ENCODE results near the gene MED16. TPM values are rescaled to one million over a fixed set of nuclear protein-coding genes. Genes with fewer than 3 reads are reported as not detected.

Gene MED16
- total RNA-seq, 2 experiments from 2014 or later, result 42.8 to 46.8 TPM

DNA sequence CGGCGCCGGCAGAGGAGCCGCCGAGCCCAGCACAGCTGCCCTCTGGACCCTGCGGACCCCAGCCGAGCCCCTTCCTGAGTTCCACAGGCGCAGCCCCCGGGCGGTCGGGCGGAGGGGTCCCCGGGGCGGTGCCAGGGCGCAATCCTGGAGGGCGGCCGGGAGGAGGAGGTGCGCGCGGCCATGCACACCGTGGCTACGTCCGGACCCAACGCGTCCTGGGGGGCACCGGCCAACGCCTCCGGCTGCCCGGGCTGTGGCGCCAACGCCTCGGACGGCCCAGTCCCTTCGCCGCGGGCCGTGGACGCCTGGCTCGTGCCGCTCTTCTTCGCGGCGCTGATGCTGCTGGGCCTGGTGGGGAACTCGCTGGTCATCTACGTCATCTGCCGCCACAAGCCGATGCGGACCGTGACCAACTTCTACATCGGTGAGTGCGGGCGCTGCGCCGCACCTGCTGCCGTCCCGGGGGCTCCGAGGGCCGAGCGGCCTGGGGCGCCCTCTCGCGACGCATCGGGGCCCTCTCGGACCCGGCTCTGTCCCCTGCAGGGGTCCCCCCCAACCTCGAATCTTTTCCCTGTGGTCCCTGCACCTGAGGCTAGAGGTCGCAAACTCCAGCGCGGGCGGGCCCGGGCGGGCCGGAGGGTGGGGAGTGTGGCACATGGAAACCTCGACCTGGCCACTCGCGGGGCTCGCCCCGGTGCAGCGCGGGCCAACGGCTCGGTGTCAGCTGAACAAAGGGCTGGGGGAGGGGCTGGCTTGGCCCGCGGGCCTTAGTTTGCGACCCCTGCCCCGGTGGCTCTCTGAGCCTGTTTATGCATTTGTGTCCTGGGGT lies 24.6 kb upstream of the MED16 start, which contains the start of gene KISS1R:
TSS of gene KISS1R (plus strand) at position 11 of the 829 bp plus-strand sequence. CDS start at position 181, 170 bp downstream.
- ChIA-PET POLR2A (interaction anchor here (0.6 to 2.2 kb wide), 2 partner anchors 67 to 103 kb away, joined by 3 to 7 read pairs; partner anchors contain the start of gene WDR18), CTCF (interaction anchor here (0.7 to 8.3 kb wide), 3 partner anchors 54 to 65 kb away, joined by 3 to 101 read pairs (median 20); partner anchors contain the start of gene WDR18)

DNA sequence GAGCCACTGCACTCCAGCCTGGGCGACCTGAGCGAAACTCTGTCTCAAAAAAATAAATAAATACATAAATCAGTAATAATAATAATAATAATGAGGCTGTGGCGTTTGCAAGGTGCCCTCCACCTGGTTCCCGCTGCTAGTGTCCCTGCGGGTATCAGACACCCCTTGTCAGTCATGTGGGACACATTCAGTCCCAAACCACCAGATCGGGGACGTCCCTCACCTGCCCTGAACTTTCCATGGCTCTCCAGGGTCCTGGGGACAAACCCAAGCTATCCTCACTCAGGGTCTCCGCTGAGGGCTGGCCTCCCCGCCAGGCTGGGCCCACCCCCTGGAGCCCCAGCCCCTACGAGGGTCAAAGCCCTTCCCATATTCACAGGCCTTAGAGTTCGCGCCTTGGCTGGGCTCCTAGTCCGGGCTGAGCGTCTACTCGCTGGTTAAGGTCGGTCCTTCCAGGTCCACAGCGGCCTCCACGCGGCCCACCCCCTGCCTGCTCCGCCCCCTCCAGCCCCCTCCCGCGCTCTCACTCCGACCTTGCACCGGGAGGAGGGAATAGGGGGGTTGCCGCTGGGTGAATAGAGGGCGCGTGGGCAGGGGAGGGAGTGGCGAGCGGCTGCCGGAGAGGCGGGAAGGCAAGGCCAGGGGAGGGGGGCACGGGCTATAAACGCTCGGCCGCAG lies 23.8 kb upstream of the MED16 start:
- ChIA-PET CTCF (interaction anchor here (1.0 kb wide), 1 partner anchor 54 kb away, joined by 3 read pairs; no protein-coding TSS in a partner anchor), POLR2A (no interaction called here)

- ChIA-PET CTCF (no interaction called here), POLR2A (interaction anchor here (0.7 kb wide), 2 partner anchors 114 to 182 kb away, joined by 3 to 5 read pairs; no protein-coding TSS in a partner anchor)
Observed at GRCh38 chr19:913080-913748, 20.2 kb upstream of the MED16 start, which contains the start of gene R3HDM4. Gene R3HDM4, minus strand, starts transcription at chr19:913219. Its CDS starts 62 bp downstream, at chr19:913157.

- CTCF ChIA-PET, result no interaction called here
- POLR2A ChIA-PET, result no interaction called here
Observed at GRCh38 chr19:912181-913079, 19.4 kb upstream of the MED16 start.

DNA sequence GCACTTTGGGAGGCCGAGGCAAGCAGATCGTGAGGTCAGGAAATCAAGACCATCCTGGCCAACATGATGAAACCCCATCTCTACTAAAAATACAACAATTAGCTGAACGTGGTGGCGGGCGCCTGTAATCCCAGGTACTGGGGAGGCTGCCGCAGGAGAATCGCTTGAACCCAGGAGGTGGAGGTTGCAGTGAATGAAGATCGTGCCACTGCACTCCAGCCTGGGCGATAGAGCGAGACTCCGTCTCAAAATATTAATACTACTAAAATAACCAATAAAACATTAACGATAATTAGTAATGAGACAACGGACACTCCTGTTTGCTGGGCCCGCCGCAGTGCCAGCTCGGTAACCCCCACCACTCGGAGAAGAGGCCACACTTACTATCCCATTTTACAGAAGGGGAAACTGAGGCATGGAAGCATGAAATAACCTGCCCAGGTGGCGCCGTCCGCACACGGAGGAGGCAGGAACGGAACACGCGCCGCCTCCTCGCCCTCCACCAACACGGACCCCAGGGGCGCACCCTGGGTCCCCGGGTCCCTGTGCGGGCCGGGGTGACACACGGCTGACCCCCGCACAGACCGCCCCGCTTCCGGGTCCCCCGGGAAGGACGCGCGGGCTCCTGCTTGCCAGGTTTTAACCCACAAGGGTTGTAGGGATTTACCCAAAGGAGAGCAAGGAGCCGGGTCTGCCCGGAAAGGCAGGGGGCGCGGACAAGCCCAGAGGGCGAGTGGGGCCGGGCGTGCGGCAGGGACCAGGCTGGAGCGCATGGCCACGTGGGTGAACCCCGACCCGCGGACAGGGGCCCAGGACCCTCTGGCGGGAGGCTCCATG lies 18.4 kb upstream of the MED16 start:
- ChIA-PET CTCF (no interaction called here), POLR2A (no interaction called here)

DNA sequence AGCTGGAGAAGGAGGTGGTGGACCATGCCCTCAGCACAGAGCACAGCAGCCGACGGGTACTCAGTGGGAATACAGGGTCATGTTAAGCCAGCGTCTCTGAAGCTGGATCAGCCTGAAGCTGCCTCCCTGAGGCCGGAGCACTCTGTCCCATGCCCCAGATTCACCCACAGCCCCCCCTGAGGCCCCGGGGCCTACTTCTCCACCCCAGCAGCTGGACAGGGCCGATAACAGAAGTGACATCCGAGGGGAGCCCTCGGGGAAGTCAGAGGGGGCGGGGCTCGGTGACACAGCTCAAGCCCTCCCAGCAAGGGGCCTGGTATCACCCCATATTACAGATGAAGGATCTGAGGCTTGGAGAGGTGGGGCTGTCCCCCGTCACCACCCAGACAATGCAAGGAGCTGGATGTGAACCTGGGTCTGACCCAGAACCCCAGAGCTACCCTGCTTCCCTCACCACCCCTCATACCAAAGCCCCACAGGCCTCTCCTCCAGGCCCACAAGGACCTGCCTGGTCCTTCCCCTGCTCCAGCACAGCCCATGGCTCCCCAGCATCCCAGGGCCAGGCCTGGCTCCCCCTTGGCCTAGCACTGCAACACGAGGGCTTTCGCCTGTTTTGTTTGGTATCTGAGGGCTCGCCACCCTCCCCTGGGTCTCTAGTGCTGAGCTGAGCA lies 14.3 kb upstream of the MED16 start:
- POLR2A ChIA-PET, result interaction anchor here (0.7 kb wide), 1 partner anchor 44 kb away, joined by 3 read pairs; no protein-coding TSS in a partner anchor
- CTCF ChIA-PET, result interaction anchor here (0.9 to 3.6 kb wide), 5 partner anchors 14 to 77 kb away, joined by 3 to 18 read pairs (median 7); partner anchors contain the start of genes MED16 and RNU6-9

DNA sequence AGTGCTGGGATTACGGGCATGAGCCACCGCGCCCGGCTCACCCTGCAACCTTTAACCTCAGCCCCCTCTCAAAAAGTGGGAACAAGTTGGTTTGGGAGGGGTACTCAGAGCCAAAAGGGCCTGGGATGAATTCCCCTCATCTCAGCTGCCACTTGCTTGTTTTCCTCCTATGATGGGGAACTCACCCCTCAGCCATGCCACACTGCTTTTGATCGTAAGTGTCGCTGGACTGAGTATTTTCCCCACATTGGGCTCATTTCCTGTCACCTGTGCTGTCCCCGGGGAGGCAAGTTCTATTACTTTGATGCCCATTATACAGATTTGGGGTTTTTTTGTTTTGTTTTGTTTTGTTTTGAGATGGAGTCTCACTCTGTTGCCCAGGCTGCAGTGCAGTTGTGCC lies 13.5 kb upstream of the MED16 start:
- ChIA-PET CTCF (interaction anchor here (1.1 to 1.8 kb wide), 2 partner anchors 43 to 78 kb away, joined by 3 to 7 read pairs; no protein-coding TSS in a partner anchor), POLR2A (no interaction called here)

DNA sequence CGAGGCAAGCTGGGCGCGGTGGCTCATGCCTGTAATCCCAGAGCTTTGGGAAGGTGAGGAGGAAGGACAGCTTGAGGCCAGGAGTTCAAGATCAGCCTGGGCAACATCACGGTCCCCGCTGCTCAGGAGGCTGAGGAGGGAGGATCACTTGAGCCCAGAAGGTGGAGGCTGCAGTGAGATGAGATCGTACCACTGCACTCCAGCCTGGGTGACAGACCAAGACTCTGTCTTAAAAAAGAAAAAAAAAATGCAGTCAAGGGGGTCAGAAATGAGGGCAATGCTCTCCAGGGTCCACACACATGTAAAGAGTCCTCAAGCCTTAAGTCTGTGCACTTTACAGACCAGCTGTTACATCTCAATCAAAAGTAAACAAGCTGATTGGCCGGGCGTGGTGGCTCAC lies 11.6 kb upstream of the MED16 start:
- ChIA-PET POLR2A (interaction anchor here (0.7 kb wide), 1 partner anchor 90 kb away, joined by 4 read pairs; no protein-coding TSS in a partner anchor), CTCF (no interaction called here)

GRCh38 chr19:903266-903797 lies 10.3 kb upstream of the MED16 start:
- POLR2A ChIA-PET, result interaction anchor here (0.9 kb wide), 1 partner anchor 10 kb away, joined by 4 read pairs; the partner anchor contains the start of genes MED16 and RNU6-9
- CTCF ChIA-PET, result interaction anchor here (0.7 to 1.2 kb wide), 3 partner anchors 10 to 16 kb away, joined by 3 to 4 read pairs (median 3); partner anchors contain the start of genes MED16 and RNU6-9

DNA sequence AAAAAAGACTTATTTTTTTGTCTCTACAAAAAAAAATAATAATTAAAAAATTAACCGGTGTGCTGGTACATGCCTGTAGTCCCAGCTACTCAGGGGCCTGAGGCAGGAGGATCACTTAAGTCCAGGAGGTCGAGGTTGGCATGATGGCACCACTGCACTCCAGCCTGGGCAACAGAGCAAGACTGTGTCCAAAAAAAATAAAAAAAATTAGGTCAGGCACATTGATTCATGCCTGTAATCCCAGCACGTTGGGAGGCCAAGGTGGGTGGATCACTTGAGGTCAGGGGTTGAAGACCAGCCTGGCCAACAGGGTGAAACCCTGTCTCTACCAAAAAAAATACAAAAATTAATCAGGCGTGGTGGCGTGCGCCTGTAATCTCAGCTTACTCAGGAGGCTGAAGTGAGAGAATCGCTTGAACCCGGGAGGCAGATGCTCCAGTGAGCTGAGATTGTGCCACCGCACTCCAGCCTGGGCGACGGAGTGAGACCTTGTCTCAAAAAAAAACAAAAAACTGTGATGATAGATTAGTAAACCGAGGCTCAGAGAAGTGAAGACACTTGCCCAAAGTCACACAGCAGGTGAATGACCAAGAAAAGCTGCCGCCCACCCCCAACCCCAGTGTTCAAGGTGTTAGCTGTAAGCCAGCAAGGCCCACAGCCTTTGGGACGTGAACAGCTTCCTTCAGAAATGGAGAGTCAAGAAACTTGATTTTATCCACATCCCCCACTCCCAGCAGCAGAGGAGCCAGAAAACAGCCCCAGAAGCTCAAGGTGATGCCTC lies 9.6 kb upstream of the MED16 start:
- ChIA-PET POLR2A (interaction anchor here (0.9 kb wide), 1 partner anchor 10 kb away, joined by 4 read pairs; the partner anchor contains the start of genes MED16 and RNU6-9), CTCF (interaction anchor here (0.6 to 1.2 kb wide), 3 partner anchors 9 to 226 kb away, joined by 3 to 4 read pairs (median 3); partner anchors contain the start of genes MED16 and RNU6-9)

DNA sequence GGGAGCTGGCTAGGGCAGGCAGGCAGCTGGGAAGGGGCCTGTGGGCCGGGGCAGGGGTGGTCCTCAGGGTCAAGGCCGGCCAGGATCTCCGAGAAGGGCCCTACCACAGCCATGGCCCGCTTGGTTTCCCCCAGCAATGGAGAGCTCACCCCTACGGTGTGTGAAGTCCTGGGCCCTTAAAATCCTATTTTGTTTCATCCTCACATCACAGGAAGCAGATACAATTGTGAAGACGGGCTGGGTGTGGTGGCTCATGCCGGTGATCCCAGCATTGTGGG lies 9.0 kb upstream of the MED16 start:
- CTCF ChIA-PET, result interaction anchor here (0.6 to 1.2 kb wide), 2 partner anchors 13 to 227 kb away, joined by 3 read pairs; no protein-coding TSS in a partner anchor
- POLR2A ChIA-PET, result no interaction called here

DNA sequence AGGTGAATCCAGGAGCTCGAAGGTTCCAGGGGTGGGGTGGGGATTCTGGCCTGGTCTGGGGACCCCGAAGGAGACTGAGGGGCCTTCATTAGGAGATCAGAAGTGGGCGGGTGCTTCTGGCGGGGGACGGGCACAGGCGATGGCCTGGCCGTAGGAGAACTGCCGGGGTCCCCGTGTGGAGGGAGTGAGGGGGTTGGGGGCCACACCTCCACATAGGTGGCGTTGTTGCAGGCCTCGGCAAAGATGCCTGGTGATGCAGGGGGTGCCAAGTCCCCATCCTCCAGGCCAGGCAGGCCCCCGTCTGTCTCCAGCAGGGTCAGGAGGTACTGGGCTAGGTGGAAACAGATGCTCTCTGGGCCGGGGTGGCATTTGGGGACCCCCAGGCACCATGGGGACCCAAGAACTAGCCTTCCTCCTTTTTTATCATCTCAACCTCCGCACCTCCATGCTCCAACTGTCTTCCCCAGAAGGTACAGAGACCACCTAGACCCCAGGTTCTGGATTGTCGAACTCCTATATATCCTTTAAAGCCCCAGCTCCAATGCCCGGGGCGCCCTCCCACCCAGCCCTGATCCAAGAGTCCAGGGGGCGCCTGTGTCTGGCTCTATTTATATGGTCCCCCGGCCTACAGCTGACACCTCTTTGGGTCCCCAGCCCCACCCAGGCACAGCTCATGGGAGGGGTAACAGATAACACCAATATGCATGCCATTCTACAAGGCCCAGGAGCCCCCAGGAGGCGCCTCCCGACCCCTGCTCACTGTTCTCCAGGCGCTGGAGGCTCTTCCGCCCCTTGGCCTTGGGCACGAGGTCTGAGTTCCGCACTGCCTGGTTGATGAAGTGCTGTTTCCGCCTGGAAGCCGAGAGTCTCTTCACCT lies 8.5 kb upstream of the MED16 start:
- ChIA-PET POLR2A (no interaction called here), CTCF (interaction anchor here (0.6 kb wide), 1 partner anchor 228 kb away, joined by 3 read pairs; no protein-coding TSS in a partner anchor)

DNA sequence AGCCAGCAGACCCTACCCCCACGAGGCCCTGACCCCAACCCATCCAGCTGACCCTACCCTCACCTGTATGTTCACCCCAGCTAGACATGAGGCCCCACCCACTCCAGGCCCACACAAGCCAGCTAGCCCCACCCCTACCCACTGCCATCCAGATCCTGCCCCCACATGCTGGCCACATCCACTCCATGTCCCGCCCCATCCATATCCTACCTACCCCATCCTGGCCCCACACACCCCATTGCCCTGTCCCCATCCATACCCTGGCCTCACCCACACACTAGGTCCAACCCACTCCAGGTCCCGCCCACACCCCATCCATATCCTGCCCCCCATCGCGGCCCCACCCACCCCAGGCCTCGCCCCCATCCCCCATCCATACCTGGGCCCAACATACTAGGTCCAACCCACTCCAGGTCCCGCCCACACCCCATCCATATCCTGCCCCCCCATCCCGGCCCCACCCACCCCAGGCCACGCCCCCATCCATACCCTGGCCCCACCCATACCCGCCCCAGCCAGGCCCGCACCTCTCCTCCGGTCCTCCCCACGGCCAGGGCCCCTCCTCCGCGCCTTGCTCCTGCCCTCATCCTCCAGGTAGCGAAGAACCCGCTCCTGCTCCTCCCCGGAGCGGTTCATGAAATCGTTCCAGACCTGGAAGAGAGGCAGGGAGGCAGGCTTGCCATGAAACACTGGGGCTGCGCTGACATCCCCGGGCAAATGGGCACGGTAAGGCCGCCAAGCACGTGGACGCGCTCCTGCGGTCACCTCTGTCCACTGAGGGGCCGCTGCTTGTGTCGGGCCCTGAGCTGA lies 7.5 kb upstream of the MED16 start:
- CTCF ChIA-PET, result no interaction called here
- POLR2A ChIA-PET, result no interaction called here

DNA sequence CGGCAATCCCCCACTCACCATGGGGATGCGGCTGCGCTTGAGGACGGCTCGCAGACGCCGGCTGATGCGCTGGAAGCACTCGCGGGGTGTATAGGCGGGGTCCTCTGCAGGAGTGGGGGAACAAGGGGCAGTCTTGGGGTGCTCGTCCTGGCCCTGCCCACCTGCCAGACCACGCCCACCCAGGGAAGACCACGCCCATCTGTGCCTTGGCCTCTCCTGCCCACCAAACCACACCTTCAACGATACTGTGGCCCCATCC lies 7.0 kb upstream of the MED16 start:
- POLR2A ChIA-PET, result no interaction called here
- CTCF ChIA-PET, result no interaction called here
